Transverse colon (tissue), 3 donors: Measurements from ENCODE around the gene ZBTB20.

ENCODE experiments used
- CTCF ChIP-seq, 5 experiments: fragments of 200-600 bp in 3 of 5; fragments of 450-650 bp in 2 of 5; sonication (generic) in 3 of 5; IDR thresholded peaks; 1 replicate in 2 of 5; 2 replicates in 3 of 5; pipeline ENCODE4 v1.5.1; 2016 to 2017; ENCODE audit warnings: antibody characterized with exemption in 5 of 5, inconsistent platforms in 3 of 5, mild to moderate bottlenecking in 2 of 5, moderate library complexity in 1 of 5
- POLR2A ChIP-seq: fragments of 450-650 bp; IDR thresholded peaks from one replicate; pipeline ENCODE4 v1.6.1; 2016; ENCODE audit warnings: antibody characterized with exemption, mild to moderate bottlenecking, moderate library complexity

DNA sequence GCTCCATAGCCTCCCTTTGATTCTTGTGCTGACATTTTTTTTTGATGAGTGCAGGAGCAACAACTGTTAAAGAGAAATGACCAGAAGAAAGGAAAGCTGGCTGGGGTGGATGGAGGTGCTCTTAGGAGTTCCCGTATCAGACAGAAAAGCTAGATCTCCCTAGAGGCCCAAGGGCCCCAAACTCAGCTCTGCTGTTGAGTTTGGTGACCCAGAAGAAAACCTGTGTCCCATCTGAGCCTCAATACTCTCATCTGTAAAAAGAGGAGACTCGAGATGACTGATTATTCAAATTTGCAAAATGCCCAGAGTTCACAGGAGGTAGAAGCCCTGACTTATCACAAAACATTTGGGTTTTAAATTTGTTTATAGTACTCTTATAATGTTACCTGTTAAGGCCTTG lies 710.9 kb downstream of the ZBTB20 start:
- TF ChIP-seq CTCF (IDR thresholded peaks at IDR 0.05) (no peak), POLR2A (no peak)
